Activated CD8-positive, alpha-beta memory T cell treated with anti-CD3 and anti-CD28 coated beads, Interleukin-2, amount 50 U/mL, for 1 hour (primary cell): ENCODE measurements around the gene TYSND1.
"Not testable (repeated sequence)": the region's sequence is repeated elsewhere in the genome, so short reads cannot be mapped to it uniquely, and the experiment has no call there.

Experiments
- DNase-seq: peaks from one replicate; pipeline ENCODE4 v3.0.0-alpha.2; 2020; ENCODE audit errors: extremely low read depth

The TYSND1 gene

GRCh38 chr10:70135046-70135445, 11.5 kb downstream of the TYSND1 start:
- DNase-seq = no peak

GRCh38 chr10:70132098-70133029, 14.1 kb downstream of the TYSND1 start, which contains the start of gene AIFM2:
Gene AIFM2, minus strand, starts transcription at chr10:70132825. Its CDS starts 8,741 bp downstream, at chr10:70124084.
- no peak for DNase-seq

GRCh38 chr10:70131560-70131937, 15.0 kb downstream of the TYSND1 start:
- DNase-seq = no peak

GRCh38 chr10:70130878-70131559, 15.5 kb downstream of the TYSND1 start:
- DNase-seq = no peak

- no peak for DNase-seq
These were observed 19.7 kb downstream of the TYSND1 start for GRCh38 chr10:70126700-70127395.

- DNase-seq = no peak
These were observed 20.5 kb downstream of the TYSND1 start for GRCh38 chr10:70125918-70126552.

- DNase-seq = no peak
These were observed 21.6 kb downstream of the TYSND1 start for GRCh38 chr10:70124918-70125317.

GRCh38 chr10:70124415-70124814, 22.1 kb downstream of the TYSND1 start:
- no peak for DNase-seq

- no peak for DNase-seq
These were observed 22.7 kb downstream of the TYSND1 start for GRCh38 chr10:70123817-70124216.

GRCh38 chr10:70123166-70123565, 23.3 kb downstream of the TYSND1 start:
- not testable (repeated sequence) for DNase-seq

GRCh38 chr10:70122742-70123141, 23.8 kb downstream of the TYSND1 start:
- DNase-seq = no peak

GRCh38 chr10:70121281-70121949, 25.1 kb downstream of the TYSND1 start:
- DNase-seq = no peak

GRCh38 chr10:70120417-70120816, 26.1 kb downstream of the TYSND1 start:
- DNase-seq = no peak

GRCh38 chr10:70119623-70120022, 26.9 kb downstream of the TYSND1 start:
- DNase-seq = no peak

GRCh38 chr10:70119197-70119596, 27.3 kb downstream of the TYSND1 start:
- no peak for DNase-seq

GRCh38 chr10:70118196-70118595, 28.3 kb downstream of the TYSND1 start:
- DNase-seq = no peak

- DNase-seq = no peak
These were observed 28.9 kb downstream of the TYSND1 start for GRCh38 chr10:70117646-70118045.

- no peak for DNase-seq
These were observed 30.4 kb downstream of the TYSND1 start for GRCh38 chr10:70115948-70116682.

GRCh38 chr10:70114902-70115301, 31.6 kb downstream of the TYSND1 start:
- no peak for DNase-seq

GRCh38 chr10:70112071-70112470, 34.4 kb downstream of the TYSND1 start:
- DNase-seq = no peak

- no peak for DNase-seq
These were observed 35.0 kb downstream of the TYSND1 start for GRCh38 chr10:70111496-70111895.
